ENCODE results near the gene ARRDC5.

The ARRDC5 gene

GRCh38 chr19:4867534-4868285 is 35.0 kb downstream of the ARRDC5 start, which contains the start of gene PLIN3 (continued):
- TF ChIP-seq ZNF26 (tag by site-specific recombination; IDR thresholded peaks at IDR 0.05) (no peak), ZNF133 (tag by site-specific recombination; IDR thresholded peaks at IDR 0.05) (no peak), RBAK (tag by site-specific recombination; IDR thresholded peaks at IDR 0.05) (no peak), ZNF140 (tag by site-specific recombination; IDR thresholded peaks at IDR 0.05) (no peak), ZNF510 (tag by site-specific recombination; IDR thresholded peaks at IDR 0.05; ENCODE audit: insufficient replicate concordance) (no peak), GLI2 (tag by site-specific recombination; IDR thresholded peaks at IDR 0.05; ENCODE audit: borderline replicate concordance, low read depth) (no peak), GLI4 (tag by site-specific recombination; IDR thresholded peaks at IDR 0.05) (no peak), REPIN1 (tag by site-specific recombination; IDR thresholded peaks at IDR 0.05; ENCODE audit: low read depth) (no peak), ZNF416 (tag by site-specific recombination; IDR thresholded peaks at IDR 0.05) (no peak), ZNF157 (tag by site-specific recombination; IDR thresholded peaks at IDR 0.05) (no peak), SCRT2 (tag by site-specific recombination; IDR thresholded peaks at IDR 0.05) (no peak), ZNF660 (tag by site-specific recombination; IDR thresholded peaks at IDR 0.05) (no peak), SCRT1 (tag by site-specific recombination; IDR thresholded peaks at IDR 0.05; ENCODE audit: borderline replicate concordance) (no peak), ZNF585B (tag by site-specific recombination; IDR thresholded peaks at IDR 0.05) (no peak), ZBTB8A (tag by site-specific recombination; IDR thresholded peaks at IDR 0.05) (no peak), ZNF138 (tag by site-specific recombination; IDR thresholded peaks at IDR 0.05; ENCODE audit: borderline replicate concordance) (no peak), GLIS1 (tag by site-specific recombination; IDR thresholded peaks at IDR 0.05) (peak; percentile 59), ZBTB21 (tag by site-specific recombination; IDR thresholded peaks at IDR 0.05) (no peak; the same call in 1 of the 2 replicates), ZNF514 (tag by site-specific recombination; IDR thresholded peaks at IDR 0.05) (no peak), ZNF639 (tag by site-specific recombination; IDR thresholded peaks at IDR 0.05) (0 out of 2 replicates have a peak, but pooled peaks have one; percentile 53), SP2 (tag by site-specific recombination; IDR thresholded peaks at IDR 0.05) (peak; percentile 94), MYNN (tag by site-specific recombination; IDR thresholded peaks at IDR 0.05; ENCODE audit: borderline replicate concordance) (no peak), ZNF785 (tag by site-specific recombination; IDR thresholded peaks at IDR 0.05) (no peak), ZNF239 (tag by site-specific recombination; IDR thresholded peaks at IDR 0.05) (no peak; the same call in 1 of the 2 replicates), KLF9 (tag by site-specific recombination; IDR thresholded peaks at IDR 0.05; ENCODE audit: low read depth) (peak; percentile 77), ZFP37 (tag by site-specific recombination; IDR thresholded peaks at IDR 0.05) (no peak), GLIS2 (tag by site-specific recombination; IDR thresholded peaks at IDR 0.05) (peak; percentile 23; the same call in 1 of the 2 replicates), HOXA7 (CRISPR knock-in tag; IDR thresholded peaks at IDR 0.05; ENCODE audit: borderline replicate concordance) (no peak), SP7 (tag by site-specific recombination; IDR thresholded peaks at IDR 0.05) (peak; percentile 57), BCL11B (tag by site-specific recombination; IDR thresholded peaks at IDR 0.05; ENCODE audit: low read depth) (no peak; the same call in 1 of the 2 replicates), ZNF473 (tag by site-specific recombination; IDR thresholded peaks at IDR 0.05) (no peak), ZIC2 (tag by site-specific recombination; IDR thresholded peaks at IDR 0.05) (no peak)
- TF ChIP-seq, protein P1, sequence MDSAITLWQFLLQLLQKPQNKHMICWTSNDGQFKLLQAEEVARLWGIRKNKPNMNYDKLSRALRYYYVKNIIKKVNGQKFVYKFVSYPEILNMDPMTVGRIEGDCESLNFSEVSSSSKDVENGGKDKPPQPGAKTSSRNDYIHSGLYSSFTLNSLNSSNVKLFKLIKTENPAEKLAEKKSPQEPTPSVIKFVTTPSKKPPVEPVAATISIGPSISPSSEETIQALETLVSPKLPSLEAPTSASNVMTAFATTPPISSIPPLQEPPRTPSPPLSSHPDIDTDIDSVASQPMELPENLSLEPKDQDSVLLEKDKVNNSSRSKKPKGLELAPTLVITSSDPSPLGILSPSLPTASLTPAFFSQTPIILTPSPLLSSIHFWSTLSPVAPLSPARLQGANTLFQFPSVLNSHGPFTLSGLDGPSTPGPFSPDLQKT (IDR thresholded peaks at IDR 0.05; ENCODE audit: borderline replicate concordance, low read depth, low read length), result no peak
- TF ChIP-seq, protein P2, sequence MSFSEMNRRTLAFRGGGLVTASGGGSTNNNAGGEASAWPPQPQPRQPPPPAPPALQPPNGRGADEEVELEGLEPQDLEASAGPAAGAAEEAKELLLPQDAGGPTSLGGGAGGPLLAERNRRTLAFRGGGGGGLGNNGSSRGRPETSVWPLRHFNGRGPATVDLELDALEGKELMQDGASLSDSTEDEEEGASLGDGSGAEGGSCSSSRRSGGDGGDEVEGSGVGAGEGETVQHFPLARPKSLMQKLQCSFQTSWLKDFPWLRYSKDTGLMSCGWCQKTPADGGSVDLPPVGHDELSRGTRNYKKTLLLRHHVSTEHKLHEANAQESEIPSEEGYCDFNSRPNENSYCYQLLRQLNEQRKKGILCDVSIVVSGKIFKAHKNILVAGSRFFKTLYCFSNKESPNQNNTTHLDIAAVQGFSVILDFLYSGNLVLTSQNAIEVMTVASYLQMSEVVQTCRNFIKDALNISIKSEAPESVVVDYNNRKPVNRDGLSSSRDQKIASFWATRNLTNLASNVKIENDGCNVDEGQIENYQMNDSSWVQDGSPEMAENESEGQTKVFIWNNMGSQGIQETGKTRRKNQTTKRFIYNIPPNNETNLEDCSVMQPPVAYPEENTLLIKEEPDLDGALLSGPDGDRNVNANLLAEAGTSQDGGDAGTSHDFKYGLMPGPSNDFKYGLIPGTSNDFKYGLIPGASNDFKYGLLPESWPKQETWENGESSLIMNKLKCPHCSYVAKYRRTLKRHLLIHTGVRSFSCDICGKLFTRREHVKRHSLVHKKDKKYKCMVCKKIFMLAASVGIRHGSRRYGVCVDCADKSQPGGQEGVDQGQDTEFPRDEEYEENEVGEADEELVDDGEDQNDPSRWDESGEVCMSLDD (tag by site-specific recombination; IDR thresholded peaks at IDR 0.05), result 0 out of 2 replicates have a peak, but pooled peaks have one; percentile 25
- TF ChIP-seq, protein P3, sequence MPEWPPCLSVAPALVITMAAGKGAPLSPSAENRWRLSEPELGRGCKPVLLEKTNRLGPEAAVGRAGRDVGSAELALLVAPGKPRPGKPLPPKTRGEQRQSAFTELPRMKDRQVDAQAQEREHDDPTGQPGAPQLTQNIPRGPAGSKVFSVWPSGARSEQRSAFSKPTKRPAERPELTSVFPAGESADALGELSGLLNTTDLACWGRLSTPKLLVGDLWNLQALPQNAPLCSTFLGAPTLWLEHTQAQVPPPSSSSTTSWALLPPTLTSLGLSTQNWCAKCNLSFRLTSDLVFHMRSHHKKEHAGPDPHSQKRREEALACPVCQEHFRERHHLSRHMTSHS (tag by site-specific recombination; IDR thresholded peaks at IDR 0.05), result no peak

All from HEK293 (cell line).